SU-DHL-6 (cell line): ENCODE data around the gene IL7R.

ENCODE experiments used
- H2AFZ ChIP-seq: fragments of 200-600 bp; sonication (generic); 2 replicates; pipeline ENCODE4 v1.6.1; 2014; ENCODE audit warnings: low read depth, mild to moderate bottlenecking, moderate library complexity, mixed read lengths, antibody characterized with exemption, low read length; ENCODE audit not compliant: severe bottlenecking
- H3F3A ChIP-seq: fragments of 200-600 bp; shearing (Covaris generic); 2 replicates; pipeline ENCODE4 v1.6.0; 2016; ENCODE audit warnings: antibody characterized with exemption, mild to moderate bottlenecking; ENCODE audit not compliant: insufficient read depth
- H3K27ac ChIP-seq: fragments of 200-600 bp; sonication (generic); 2 replicates; pipeline ENCODE4 v1.5.1; 2016; ENCODE audit warnings: low read depth, mild to moderate bottlenecking, low read length, moderate library complexity, mixed read lengths
- H3K27me3 ChIP-seq: fragments of 200-600 bp; sonication (generic), shearing (Covaris generic); 2 replicates; pipeline ENCODE4 v1.6.0; 2014; ENCODE audit warnings: mild to moderate bottlenecking, low read length
- H3K36me3 ChIP-seq: fragments of 200-600 bp; sonication (generic); 2 replicates; pipeline ENCODE4 v1.6.1; 2014; ENCODE audit warnings: mild to moderate bottlenecking, low read length, mixed read lengths
- H3K4me2 ChIP-seq: fragments of 300-600, 200-600 bp; shearing (Covaris generic), sonication (generic); 2 replicates; pipeline ENCODE4 v1.6.0; 2014; ENCODE audit warnings: low read length, low read depth, mild to moderate bottlenecking; ENCODE audit not compliant: poor library complexity, severe bottlenecking
- H3K4me3 ChIP-seq: fragments of 200-600 bp; sonication (generic); 2 replicates; pipeline ENCODE4 v1.5.1; 2014; ENCODE audit warnings: antibody characterized with exemption, low read length, mild to moderate bottlenecking, mixed read lengths; ENCODE audit not compliant: insufficient read depth, poor library complexity, severe bottlenecking
- H3K79me2 ChIP-seq: fragments of 200-600 bp; sonication (generic); 2 replicates; pipeline ENCODE4 v1.6.1; 2014; ENCODE audit warnings: mild to moderate bottlenecking, low read length, moderate library complexity; ENCODE audit not compliant: insufficient read depth
- H3K9ac ChIP-seq: fragments of 200-600 bp; sonication (generic); 2 replicates; pipeline ENCODE4 v1.7.0; 2014; ENCODE audit warnings: mild to moderate bottlenecking, low read length
- H3K9me2 ChIP-seq: fragments of 200-600 bp; sonication (generic); replicated peaks from 2 replicates; pipeline ENCODE4 v1.6.1; 2014; ENCODE audit warnings: low read length; ENCODE audit not compliant: insufficient read depth
- H3K9me3 ChIP-seq: fragments of 200-600 bp; sonication (generic); 2 replicates; pipeline ENCODE4 v1.6.1; 2014; ENCODE audit warnings: low read length, mixed read lengths; ENCODE audit not compliant: insufficient read depth
- H4K20me1 ChIP-seq: fragments of 200-600 bp; sonication (generic); 2 replicates; pipeline ENCODE4 v1.6.1; 2014; ENCODE audit warnings: low read depth, mild to moderate bottlenecking, antibody characterized with exemption, low read length, moderate library complexity, mixed read lengths
- CTCF ChIP-seq: fragments of 200-600 bp; sonication (generic); IDR thresholded peaks from one replicate; pipeline ENCODE4 v1.5.1; 2017; ENCODE audit warnings: antibody characterized with exemption, mild to moderate bottlenecking, low read length, moderate library complexity; ENCODE audit not compliant: insufficient read depth, poor library complexity, severe bottlenecking
- EZH2phosphoT487 ChIP-seq: fragments of 200-600 bp; sonication (generic), shearing (Covaris generic); conservative IDR thresholded peaks from 2 replicates; pipeline ENCODE4 v1.6.1; 2018; ENCODE audit warnings: mild to moderate bottlenecking, antibody characterized with exemption, low read length, moderate library complexity, mixed read lengths

IL7R gene

GRCh38 chr5:35880156-35880555 is 23.5 kb downstream of the IL7R start:
- TF ChIP-seq EZH2phosphoT487: no peak
- Histone ChIP-seq H3K36me3 (no peaks in the 10 kb centered on the region), H2AFZ (no peak overlapping the region), H3K4me2 (no peak overlapping the region), H3F3A (no peaks in the 10 kb centered on the region), H3K4me3 (no peak overlapping the region), H3K9ac (no peak overlapping the region), H3K9me2 (no peaks in the 10 kb centered on the region; the same call in 1 of the 2 replicates), H3K27ac (no peak overlapping the region), H4K20me1 (no peaks in the 10 kb centered on the region), H3K79me2 (no peaks in the 10 kb centered on the region), H3K27me3 (no peaks in the 10 kb centered on the region), H3K9me3 (no peaks in the 10 kb centered on the region)

GRCh38 chr5:35881758-35882157 is 25.1 kb downstream of the IL7R start:
- no peak for TF ChIP-seq CTCF
- no peak for TF ChIP-seq EZH2phosphoT487
- Histone ChIP-seq H3K9ac (no peak overlapping the region), H3K9me3 (no peaks in the 10 kb centered on the region), H3K9me2 (no peaks in the 10 kb centered on the region; the same call in 1 of the 2 replicates), H3K4me3 (no peak overlapping the region), H3K27me3 (no peaks in the 10 kb centered on the region), H3K36me3 (no peaks in the 10 kb centered on the region), H3F3A (no peaks in the 10 kb centered on the region), H2AFZ (no peak overlapping the region), H4K20me1 (no peaks in the 10 kb centered on the region), H3K27ac (no peak overlapping the region), H3K79me2 (no peaks in the 10 kb centered on the region), H3K4me2 (no peak overlapping the region)

GRCh38 chr5:35884191-35884769 is 27.6 kb downstream of the IL7R start:
- Histone ChIP-seq H4K20me1 (no peaks in the 10 kb centered on the region), H3K9me3 (no peaks in the 10 kb centered on the region), H3K4me3 (no peak overlapping the region), H3K9ac (no peak overlapping the region), H3K36me3 (no peaks in the 10 kb centered on the region), H3K79me2 (no peaks in the 10 kb centered on the region), H3F3A (no peaks in the 10 kb centered on the region), H3K9me2 (no peaks in the 10 kb centered on the region), H3K4me2 (no peak overlapping the region), H2AFZ (no peak overlapping the region), H3K27me3 (no peaks in the 10 kb centered on the region), H3K27ac (no peak overlapping the region)
- TF ChIP-seq CTCF (no peak), EZH2phosphoT487 (no peak)

- Histone ChIP-seq H3F3A (no peaks in the 10 kb centered on the region), H3K36me3 (no peaks in the 10 kb centered on the region), H4K20me1 (no peaks in the 10 kb centered on the region), H3K4me3 (no peak overlapping the region), H3K79me2 (no peaks in the 10 kb centered on the region), H3K9me2 (no peaks in the 10 kb centered on the region), H3K9me3 (no peaks in the 10 kb centered on the region), H3K4me2 (no peak overlapping the region), H3K27ac (no peak overlapping the region), H2AFZ (no peak overlapping the region), H3K9ac (no peak overlapping the region), H3K27me3 (no peaks in the 10 kb centered on the region)
- TF ChIP-seq EZH2phosphoT487 (no peak), CTCF (no peak)
Measured at GRCh38 chr5:35884773-35885172, 28.1 kb downstream of the IL7R start.
